HG03565 (cell line): ENCODE measurements around the gene LRRC25.
A peak's percentile ranks its signal among the peaks of the same experiment; 100 is the strongest.

Experiments used
- ATAC-seq: cut with Tn5 transposase; IDR thresholded peaks from one replicate; pipeline ENCODE4 v1.9.1; 2021; ENCODE audit warnings: mild to moderate bottlenecking, moderate library complexity; ENCODE audit not compliant: unreplicated experiment

LRRC25 gene

DNA sequence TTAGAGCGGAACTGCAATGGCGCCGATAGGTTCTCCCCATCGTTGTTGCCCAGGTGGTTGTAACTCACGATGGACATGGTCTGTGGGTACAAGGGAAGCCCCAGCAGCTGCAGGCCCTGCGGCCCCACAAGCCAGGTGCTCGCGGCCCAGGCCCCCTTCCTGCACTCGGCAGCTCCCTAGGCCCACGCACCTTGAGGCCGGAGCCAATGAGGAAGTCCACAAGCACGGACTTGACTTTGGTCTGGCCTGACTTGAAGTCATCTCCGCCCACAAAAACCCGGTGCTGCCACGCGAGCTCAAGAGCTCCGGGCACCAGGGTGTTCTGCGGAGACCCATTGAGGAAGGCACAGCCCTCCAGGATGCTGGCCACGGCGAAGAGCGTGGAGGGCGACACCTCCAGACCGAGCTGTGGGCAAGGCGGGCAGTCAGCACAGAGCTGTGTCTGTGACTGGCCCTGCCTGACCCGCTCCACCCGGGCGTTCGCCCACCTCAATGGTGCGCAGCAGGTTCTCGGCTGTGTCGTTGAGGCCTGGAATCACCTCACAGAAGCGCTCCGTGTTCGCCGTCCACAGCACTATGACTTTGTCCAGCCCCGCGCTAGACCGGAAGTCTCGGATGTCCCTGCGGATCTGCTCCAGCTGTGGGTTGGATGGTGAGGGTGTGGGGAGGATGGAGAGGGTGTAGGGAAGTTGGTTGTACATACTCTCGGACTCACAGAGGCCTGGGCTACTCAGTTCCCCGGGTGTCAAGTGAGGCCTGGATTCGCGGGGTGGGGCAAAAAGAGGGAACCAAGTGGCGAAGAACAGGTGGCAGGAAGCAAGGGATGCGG is 38.6 kb upstream of the LRRC25 start:
- no peak for ATAC-seq

DNA sequence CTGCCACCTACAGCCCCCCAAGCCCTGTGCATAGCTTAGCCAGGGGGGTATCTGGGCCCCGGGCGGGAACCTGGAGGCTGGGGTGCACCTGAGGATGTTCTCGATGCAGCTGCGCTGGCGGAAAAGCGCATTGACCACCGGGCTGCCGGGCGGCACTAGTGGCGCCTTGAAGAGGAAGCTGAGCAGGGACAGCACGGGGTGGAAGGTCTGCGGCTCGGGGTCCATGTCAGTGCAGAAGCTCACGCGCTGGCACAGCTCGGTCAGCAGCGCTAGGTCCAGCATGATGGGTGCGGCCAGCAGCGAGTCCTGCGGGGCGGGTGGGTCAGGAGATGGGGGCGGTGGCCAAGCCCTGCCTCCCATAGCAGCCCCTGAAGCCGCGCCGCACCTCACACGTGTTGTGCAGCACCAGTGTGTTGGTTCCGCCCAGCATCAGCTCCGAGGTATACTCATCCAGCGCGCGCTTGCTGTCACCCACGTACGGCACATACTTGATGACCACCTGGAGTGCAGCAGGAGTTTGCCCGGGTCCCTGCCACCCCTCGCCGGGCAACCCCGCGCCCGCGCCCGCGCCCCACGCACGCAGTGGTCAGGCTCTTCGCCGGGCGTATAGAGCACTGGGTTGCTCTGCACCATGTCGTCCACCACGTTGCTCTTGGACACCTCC is 37.9 kb upstream of the LRRC25 start:
- no peak for ATAC-seq

DNA sequence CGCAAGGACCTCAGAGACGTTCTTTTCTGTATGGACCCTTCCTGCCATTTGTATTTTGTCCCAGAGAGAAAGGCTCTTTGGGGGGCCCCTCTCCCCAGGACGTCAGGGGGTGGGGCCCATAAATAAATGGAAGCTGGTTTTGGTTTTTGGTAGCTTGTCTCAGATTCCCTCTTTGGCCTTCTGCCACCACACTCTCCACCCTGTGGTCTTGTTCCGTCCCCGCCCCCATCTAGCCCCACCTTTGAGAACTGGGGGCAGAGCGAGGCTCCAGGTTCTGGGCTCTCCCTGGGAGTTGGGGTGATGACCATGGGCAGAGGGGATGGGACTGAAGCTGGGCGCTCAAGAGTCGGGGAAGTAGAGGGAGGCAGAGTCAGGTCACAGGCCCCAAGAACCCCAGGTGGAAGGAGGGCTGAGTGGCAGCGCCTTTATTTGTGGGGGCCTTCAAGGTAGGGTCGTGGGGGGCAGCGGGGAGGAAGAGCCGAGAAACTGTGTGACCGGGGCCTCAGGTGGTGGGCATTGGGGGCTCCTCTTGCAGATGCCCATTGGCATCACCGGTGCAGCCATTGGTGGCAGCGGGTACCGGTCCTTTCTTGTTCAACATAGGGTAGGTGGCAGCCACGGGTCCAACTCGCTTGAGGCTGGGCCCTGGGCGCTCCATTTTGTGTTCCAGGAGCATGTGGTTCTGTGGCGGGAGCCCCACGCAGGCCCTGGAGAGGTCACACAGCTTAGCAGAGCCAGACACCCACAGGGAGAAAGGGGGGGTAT is 37.2 kb upstream of the LRRC25 start:
- no peak for ATAC-seq

DNA sequence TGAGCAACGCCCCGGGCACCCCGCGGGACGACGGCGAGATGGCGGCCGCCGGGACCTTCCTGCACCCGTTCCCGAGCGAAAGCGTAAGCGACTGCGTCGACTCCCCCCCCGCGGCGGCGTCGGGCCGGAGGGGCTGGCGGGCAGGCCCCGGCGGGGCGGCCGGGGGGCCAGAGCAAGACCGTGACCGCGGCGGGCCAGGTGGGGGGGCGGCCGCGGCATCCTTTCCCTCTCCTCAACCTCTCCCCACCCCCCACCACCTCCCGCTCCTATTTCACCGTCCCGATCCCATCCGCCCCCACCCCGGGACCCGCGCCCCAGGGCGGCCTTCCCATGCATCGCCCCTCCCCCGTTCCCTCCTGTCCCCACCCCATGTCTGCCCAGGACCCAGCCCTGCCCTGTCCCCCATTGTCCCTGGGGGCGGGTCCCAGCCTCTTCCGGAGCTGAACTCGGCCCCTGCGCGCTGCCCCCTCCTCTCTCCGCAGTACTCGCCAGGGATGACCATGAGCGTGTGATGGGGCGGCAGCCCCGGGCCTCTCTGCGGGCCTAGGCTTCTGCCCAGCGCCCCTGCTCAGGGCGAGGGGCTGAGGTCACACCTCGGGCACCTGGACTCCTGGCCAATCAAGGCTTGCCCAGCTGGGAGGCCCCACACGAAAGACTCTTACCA is 36.4 kb upstream of the LRRC25 start:
- ATAC-seq, result no peak

GRCh38 chr19:18433015-18433691 is 35.7 kb upstream of the LRRC25 start:
- ATAC-seq, result no peak

GRCh38 chr19:18432275-18433014 is 35.0 kb upstream of the LRRC25 start:
- ATAC-seq, result no peak

DNA sequence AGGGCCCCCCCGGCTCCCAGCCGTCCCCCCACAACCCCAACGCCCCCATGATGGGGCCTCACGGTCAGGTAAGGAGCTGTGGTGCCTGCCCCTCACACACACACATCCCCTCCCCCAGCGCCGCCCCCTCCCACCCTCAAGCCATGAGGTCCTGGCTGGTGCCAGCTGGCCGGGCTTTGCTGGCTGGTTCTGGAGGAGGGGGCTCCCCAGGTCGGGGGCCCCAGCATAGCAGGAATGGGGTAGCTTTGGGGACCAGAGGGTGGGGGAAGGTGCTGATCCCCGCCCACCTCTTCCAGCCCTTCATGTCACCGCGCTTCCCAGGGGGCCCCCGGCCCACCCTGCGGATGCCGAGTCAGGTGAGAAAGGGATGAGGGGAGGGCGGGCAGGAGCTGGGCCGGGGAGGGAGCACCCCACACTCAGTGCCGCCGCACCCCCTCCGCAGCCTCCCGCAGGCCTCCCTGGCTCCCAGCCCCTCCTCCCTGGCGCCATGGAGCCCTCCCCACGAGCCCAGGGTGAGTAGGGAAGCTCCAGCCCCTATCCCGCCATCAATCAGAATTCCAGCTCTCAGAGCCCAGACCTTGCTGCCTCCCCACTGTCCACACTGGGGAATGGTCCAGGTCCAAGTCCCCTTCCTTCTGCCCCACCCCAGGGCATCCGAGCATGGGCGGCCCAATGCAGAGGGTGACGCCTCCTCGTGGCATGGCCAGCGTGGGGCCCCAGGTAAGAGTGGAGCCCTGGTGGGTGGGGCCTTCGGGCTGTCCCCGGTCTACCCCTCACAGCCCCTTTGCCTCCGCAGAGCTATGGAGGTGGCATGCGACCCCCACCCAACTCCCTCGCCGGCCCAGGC is 34.2 kb upstream of the LRRC25 start:
- no peak for ATAC-seq

DNA sequence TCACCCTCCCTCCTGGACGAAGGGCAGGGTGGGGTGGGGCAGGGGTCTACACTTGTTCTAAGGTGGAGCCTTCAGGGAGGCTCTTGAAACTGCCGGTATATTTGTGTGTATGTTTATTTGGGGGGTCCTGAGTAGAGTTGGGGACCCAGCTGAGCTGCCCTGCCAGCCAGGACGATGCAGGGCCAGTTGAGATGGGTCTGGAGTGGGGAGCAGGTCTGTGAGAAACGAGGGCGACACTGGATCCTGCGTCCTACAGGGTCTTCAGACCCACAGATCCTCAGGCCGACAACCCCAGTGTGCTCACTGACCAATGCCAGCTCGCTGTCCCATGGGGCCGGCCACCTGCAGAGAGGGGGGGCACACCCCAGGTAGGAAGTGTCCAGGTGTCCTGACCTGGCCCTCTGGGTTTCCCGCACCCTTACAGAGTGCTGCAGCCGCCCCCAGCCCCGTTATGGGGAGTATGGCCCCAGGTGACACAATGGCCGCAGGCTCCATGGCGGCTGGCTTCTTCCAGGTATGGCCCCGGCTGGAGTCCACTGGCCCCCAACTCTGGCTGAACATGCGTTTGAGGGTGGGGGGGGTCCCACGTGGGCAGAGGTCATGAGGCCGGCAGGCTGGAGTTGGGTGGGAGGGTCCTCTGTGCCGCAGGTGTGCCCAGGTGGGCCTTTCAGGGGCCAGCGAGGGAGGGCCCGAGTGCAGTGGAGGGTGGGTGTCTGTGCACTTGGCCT is 33.2 kb upstream of the LRRC25 start:
- no peak for ATAC-seq

GRCh38 chr19:18429717-18430416 is 32.4 kb upstream of the LRRC25 start:
- ATAC-seq, result no peak

DNA sequence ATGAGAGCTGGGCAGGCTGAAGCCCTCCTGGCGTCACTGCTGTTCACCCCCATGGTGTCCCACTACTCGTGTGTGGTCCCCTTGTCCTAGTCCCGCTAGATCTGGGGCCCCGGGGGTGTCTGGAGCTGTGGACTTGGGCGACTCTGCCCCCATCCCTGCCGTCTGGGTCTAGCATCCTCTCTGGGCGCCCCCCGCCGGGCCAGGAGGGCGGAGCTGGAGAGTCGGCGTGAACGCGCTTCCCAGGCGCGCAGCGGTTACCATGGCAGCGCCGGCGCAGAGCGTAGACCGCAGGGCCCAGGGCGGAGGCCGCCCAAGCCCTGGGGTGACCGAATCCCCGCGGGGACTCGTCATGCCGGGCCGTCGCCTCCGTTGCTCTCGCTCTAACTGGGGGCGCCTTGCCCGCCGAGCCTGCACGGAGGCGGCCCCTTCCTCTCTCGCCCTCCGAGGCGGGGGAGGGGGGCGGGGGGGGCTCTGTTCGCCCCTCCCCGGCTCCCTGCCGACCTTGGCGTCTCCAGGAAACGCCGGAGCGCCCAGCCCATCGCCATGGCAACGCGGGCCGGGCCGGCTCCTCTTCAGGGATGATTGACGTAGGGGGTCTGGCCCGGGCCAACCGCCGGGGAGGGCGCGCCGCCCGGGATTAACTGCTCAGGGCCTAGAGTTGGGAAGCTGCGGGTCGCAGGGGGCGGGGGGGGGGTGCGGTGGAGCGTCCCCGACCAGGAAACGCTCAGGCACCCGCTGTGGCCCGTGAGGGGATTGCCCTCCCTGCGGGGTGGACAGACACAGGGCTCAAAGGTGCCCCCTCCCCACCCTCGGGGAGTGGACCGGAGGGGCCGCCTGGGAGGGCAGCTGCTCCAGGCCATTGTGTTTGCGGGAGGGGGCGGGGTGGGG is 31.6 kb upstream of the LRRC25 start:
- peak; percentile 59 for ATAC-seq

DNA sequence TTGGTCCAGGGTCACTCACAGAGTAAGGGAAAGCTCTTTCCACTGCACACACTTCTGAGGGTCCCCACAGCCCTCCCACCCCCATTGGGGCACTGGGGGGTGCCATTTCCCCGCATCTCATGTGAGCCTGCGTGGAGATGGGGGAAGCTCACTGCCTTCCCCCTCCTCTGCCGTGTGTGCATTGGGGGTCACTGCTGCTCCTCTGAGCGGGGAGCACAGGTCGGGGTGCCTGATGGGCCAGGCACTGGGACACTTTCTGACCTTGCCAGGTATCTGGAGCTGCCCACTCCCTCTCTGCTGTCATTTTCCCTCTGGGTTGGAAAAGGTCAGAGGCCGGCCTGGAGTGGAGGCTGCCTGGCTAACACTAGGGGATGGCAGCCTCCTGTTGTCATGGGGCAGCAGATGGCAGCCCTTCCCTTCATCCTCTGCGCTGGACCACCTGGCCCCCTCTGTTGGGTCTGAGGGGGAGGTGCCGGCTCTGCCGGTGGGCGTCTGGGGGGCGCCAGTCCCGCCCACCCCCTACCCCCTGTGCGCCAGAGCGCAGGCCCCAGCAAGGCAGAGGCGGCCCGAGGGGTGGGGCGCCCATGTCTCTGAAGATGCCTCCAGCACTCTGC is 30.9 kb upstream of the LRRC25 start:
- ATAC-seq, result no peak

- no peak for ATAC-seq
These were observed 30.3 kb upstream of the LRRC25 start for GRCh38 chr19:18427743-18428113.

DNA sequence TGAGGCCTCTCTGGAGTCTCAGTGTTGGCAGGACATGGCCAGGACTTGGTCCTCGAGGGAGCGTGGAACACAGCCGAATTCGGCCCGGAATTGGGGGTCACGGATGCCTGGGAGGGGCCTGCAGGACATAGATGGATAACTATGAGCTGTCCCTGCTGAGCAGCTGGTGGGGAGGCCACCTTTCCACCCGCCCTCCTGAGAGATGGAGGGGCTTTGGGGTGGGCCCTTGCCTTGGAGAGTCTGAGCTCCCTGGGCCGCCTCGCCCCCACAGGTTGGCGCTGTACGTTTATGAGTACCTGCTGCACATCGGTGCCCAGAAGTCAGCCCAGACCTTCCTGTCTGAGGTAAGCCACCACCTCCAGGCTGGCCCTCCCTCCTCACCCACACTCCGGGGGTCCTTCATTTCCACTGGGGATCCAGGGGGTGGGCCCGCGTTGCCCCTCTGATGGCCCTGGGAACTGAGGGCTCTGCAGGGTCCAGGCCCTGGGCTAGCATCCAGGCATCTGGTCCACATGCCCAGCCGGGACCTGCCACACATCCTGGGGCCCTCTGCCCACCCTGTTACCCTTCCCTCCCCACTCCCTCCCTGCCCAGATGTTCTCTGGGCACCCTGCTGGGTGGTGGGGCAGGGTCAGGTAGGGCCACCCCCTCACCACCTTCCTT is 29.8 kb upstream of the LRRC25 start:
- no peak for ATAC-seq

DNA sequence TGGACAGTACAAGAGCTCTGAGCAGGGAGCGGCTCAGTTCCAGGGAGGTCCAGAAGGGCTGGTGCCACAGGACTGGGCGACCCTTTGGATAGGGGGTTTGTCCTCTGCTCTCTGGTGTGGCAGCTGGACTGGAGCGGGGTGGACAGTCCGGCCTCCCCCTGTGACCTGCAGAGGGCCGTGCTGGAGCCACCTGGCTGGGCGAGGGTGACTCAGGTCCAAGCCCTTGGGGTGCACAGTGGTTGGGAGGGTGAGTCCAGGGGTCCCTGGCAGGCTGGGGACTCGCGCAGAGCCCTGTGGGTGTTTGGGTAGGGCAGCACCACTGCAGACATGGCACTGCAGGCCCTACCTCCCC is 29.0 kb upstream of the LRRC25 start:
- ATAC-seq, result no peak

- ATAC-seq, result no peak
These were observed 28.3 kb upstream of the LRRC25 start for GRCh38 chr19:18425515-18426415.
